Prostate gland (tissue), 2 donors: ENCODE measurements around the gene CSNK1G1. TPM values are rescaled to one million over a fixed set of nuclear protein-coding genes. Genes with fewer than 3 reads are reported as not detected.

Source experiments
- DNase-seq: peaks from one replicate; pipeline ENCODE4 v3.0.0-alpha.2; 2019; ENCODE audit warnings: low spot score
- H3K27ac ChIP-seq, 2 donors: fragments of 200-600 bp; sonication (generic); 2 replicates each; pipeline ENCODE4 v1.5.1; 2017 to 2019
- H3K27me3 ChIP-seq: fragments of 200-600 bp; sonication (generic); replicated peaks from 2 replicates; pipeline ENCODE4 v1.5.1; 2019; ENCODE audit not compliant: insufficient read depth
- H3K36me3 ChIP-seq, 2 donors: fragments of 200-600 bp; sonication (generic); 1 replicate in 1 of 2; 2 replicates in 1 of 2; pipeline versions ENCODE4 v1.5.1 to v1.8.1; 2017 to 2019
- H3K4me1 ChIP-seq: fragments of 200-600 bp; sonication (generic); replicated peaks from 2 replicates; pipeline ENCODE4 v1.5.1; 2019
- H3K4me3 ChIP-seq, 2 donors: fragments of 200-600 bp; sonication (generic); 2 replicates each; pipeline ENCODE4 v1.5.1; 2017 to 2019
- H3K9me3 ChIP-seq: fragments of 200-600 bp; sonication (generic); 2 replicates; pipeline ENCODE4 v1.5.1; 2017
- CTCF ChIP-seq, 4 experiments: fragments of 200-600 bp in 2 of 4; fragments of 450-650 bp in 2 of 4; sonication (generic) in 2 of 4; IDR thresholded peaks; 1 replicate in 3 of 4; 2 replicates in 1 of 4; pipeline ENCODE4 v1.5.1; 2016 to 2019; ENCODE audit warnings: antibody characterized with exemption in 4 of 4, mild to moderate bottlenecking in 2 of 4, moderate library complexity in 2 of 4
- POLR2A ChIP-seq: fragments of 450-650 bp; IDR thresholded peaks from one replicate; pipeline ENCODE4 v1.6.1; 2016; ENCODE audit warnings: antibody characterized with exemption, mild to moderate bottlenecking
- POLR2AphosphoS5 ChIP-seq: sonication (generic); formaldehyde crosslinking; IDR thresholded peaks from one replicate; pipeline ENCODE4 v1.6.1; 2017; ENCODE audit warnings: antibody characterized with exemption
- WGBS: methylation state at CpG from one replicate; pipeline ENCODE4 v1.1.5; 2018; 5-methylcytosine and 5-hydroxymethylcytosine counted together
- intact Hi-C: fragments of 100-400 bp; cut with DNase I; formaldehyde crosslinking; loops from one replicate; pipeline ENCODE4 v1.14.2; 2022
- total RNA-seq, 2 donors: library from RNA; depleted of rRNA; stranded (reverse); fragments of >200 nt; gene quantifications; one replicate each; pipeline ENCODE4 v1.1.0, GENCODE V29; 2016

CSNK1G1 gene
- total RNA-seq, 2 donors from 2014 or later: 9.2 to 20.6 TPM

GRCh38 chr15:64162869-64163658 lies 192.9 kb downstream of the CSNK1G1 start, which contains the start of gene PPIB:
Gene PPIB (minus strand): TSS chr15:64163022. CDS start chr15:64162986, 36 bp downstream.
- Histone ChIP-seq H3K4me3 (peak within 1 kb of the TSS; percentile 78 to 80), H3K27me3 (no peaks in the 10 kb centered on the region), H3K27ac (peak within 1 kb of the TSS; percentile 79 to 85), H3K36me3 (peaks cover 11 to 24% of the 10 kb centered on the region in 2 donors), H3K4me1 (peaks cover 15% of the 10 kb centered on the region), H3K9me3 (no peaks in the 10 kb centered on the region)
- peak in 3 of 4 experiments; percentile 27 to 66 (median 61) for TF ChIP-seq CTCF (IDR thresholded peaks at IDR 0.05)
- TF ChIP-seq POLR2AphosphoS5: peak; percentile 93
- peak; percentile 61 for TF ChIP-seq POLR2A
- peak; percentile 97 for DNase-seq
- WGBS: under 1% methylated on average over 37 of the region's 69 CpGs
- intact Hi-C loops: loop anchor here (1.0 to 5.0 kb wide), 2 partner anchors 66 to 193 kb away; partner anchors contain the start of genes CSNK1G1 and SNX1

GRCh38 chr15:64162478-64162868 lies 193.5 kb downstream of the CSNK1G1 start:
- H3K27ac ChIP-seq: peak overlapping the region; percentile 79 to 85
- TF ChIP-seq CTCF (IDR thresholded peaks at IDR 0.05): no peak
- TF ChIP-seq POLR2A: no peak
- TF ChIP-seq POLR2AphosphoS5: no peak
- H3K9me3 ChIP-seq: no peaks in the 10 kb centered on the region
- H3K4me1 ChIP-seq: peaks cover 15% of the 10 kb centered on the region
- intact Hi-C loops: loop anchor here (5.0 kb wide), 1 partner anchor 65 kb away; the partner anchor contains the start of gene SNX1
- under 1% methylated on average over 12 of the region's 21 CpGs for WGBS
- H3K36me3 ChIP-seq: peaks cover 15 to 24% of the 10 kb centered on the region in 2 donors
- no peaks in the 10 kb centered on the region for H3K27me3 ChIP-seq
- DNase-seq: no peak
- H3K4me3 ChIP-seq: peak overlapping the region; percentile 78 to 80

- peaks cover 15% of the 10 kb centered on the region for H3K4me1 ChIP-seq
- H3K27me3 ChIP-seq: no peaks in the 10 kb centered on the region
- H3K4me3 ChIP-seq: peak overlapping the region; percentile 78 to 80
- H3K9me3 ChIP-seq: no peaks in the 10 kb centered on the region
- H3K27ac ChIP-seq: peak overlapping the region; percentile 79 to 85
- TF ChIP-seq POLR2AphosphoS5: no peak
- TF ChIP-seq CTCF (IDR thresholded peaks at IDR 0.05): no peak
- no peak for TF ChIP-seq POLR2A
- 43% methylated on average over 12 of the region's 12 CpGs for WGBS
- DNase-seq: no peak
- intact Hi-C loops: loop anchor here (5.0 kb wide), 1 partner anchor 65 kb away; the partner anchor contains the start of gene SNX1
- peaks cover 16 to 27% of the 10 kb centered on the region in 2 donors for H3K36me3 ChIP-seq
Observed at GRCh38 chr15:64161688-64162477, 194.1 kb downstream of the CSNK1G1 start.

- Histone ChIP-seq H3K27ac (peak overlapping the region in 1 of 2 donors; percentile 14), H3K9me3 (no peaks in the 10 kb centered on the region), H3K4me3 (no peak overlapping the region), H3K27me3 (no peaks in the 10 kb centered on the region), H3K4me1 (peaks cover 15% of the 10 kb centered on the region), H3K36me3 (peaks cover 26 to 38% of the 10 kb centered on the region in 2 donors)
- intact Hi-C loops: no loop called here
- WGBS: 80% methylated on average over 11 of the region's 11 CpGs
- TF ChIP-seq POLR2AphosphoS5 (no peak), CTCF (IDR thresholded peaks at IDR 0.05) (no peak), POLR2A (no peak)
- no peak for DNase-seq
Observed at GRCh38 chr15:64158363-64159134, 197.4 kb downstream of the CSNK1G1 start.
